ENCODE measurements around the gene CBLB.
"Not testable (repeated sequence)": the region's sequence is repeated elsewhere in the genome, so short reads cannot be mapped to it uniquely, and the experiment has no call there.

The CBLB gene

DNA sequence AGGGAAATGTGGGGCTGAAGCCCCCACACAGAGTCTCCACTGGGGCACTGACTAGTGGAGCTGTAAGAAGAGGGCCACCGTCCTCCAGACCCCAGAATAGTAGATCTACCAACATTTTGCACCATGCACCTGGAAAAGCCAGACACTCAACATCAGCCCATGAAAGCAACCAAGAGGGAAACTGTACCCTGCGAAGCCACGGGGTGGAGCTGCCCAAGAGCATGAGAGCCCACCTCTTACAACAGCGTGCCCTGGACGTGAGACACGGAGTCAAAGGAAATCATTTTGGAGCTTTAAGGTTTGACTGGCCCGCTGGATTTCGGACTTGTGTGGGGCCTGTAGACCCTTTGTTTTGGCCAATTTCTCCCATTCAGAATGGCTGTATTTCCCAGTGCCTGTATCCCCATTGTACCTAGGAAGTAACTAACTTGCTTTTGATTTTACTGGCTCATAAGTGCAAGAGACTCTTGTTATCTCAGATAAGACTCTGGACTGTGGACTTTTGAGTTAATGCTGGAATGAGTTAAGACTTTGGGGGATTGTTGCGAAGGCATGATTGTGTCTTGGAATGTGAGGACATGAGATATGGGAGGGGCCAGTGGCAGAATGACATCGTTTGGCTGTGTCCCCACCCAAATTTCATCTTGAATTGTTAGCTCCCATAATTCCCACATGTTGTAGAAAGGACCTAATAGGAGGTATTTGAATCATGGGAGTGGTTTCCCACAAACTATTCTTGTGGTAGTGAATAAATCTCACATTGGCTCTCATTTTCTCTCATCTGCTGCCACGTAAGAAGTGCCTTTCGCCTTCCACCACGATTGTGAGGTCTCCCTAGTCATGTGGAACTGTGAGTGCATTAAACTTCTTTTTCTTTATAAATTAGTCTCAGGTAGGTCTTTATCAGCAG is 105.8 kb downstream of the CBLB start:
- no peak overlapping the region for H2AFZ ChIP-seq (ENCODE audit: low read length, unreplicated experiment)
- peaks cover 63% of the 10 kb centered on the region for H3K36me3 ChIP-seq (ENCODE audit: insufficient read depth, low read length)
- H3K4me3 ChIP-seq (ENCODE audit: low read depth, low read length): no peak overlapping the region
- H3K27ac ChIP-seq (ENCODE audit: low read depth, low read length): no peak overlapping the region
- peaks cover 8% of the 10 kb centered on the region for H3K79me2 ChIP-seq (ENCODE audit: control insufficient read depth, insufficient read depth, low read length, unreplicated experiment)
- no peaks in the 10 kb centered on the region for H3K4me1 ChIP-seq (ENCODE audit: control insufficient read depth, insufficient read depth, low read length, unreplicated experiment)
- no peaks in the 10 kb centered on the region for H3K27me3 ChIP-seq (ENCODE audit: insufficient read depth, low read length)

DNA sequence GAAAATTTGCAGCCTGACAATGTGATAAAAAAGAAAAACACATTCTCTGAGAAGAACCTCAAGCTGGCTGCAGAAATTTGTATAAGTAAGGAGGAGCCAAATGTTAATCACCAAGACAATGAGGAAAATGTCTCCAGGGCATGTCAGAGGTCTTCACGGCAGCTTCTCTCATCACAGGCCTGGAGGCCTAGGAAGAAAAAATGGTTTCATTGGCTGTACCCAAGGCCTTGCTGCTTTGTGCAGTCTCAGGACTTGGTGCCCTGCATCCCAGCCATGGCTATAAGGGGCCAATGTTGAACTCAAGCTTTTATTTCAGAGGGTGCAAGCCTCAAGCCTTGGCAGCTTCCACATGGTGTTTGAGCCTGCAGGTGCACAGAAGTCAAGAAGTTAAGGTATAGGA is 106.6 kb downstream of the CBLB start:
- not testable (repeated sequence) for H3K4me3 ChIP-seq (ENCODE audit: low read depth, low read length); H3K4me1 ChIP-seq (ENCODE audit: control insufficient read depth, insufficient read depth, low read length, unreplicated experiment); H3K79me2 ChIP-seq (ENCODE audit: control insufficient read depth, insufficient read depth, low read length, unreplicated experiment); H3K27ac ChIP-seq (ENCODE audit: low read depth, low read length); H2AFZ ChIP-seq (ENCODE audit: low read length, unreplicated experiment); H3K27me3 ChIP-seq (ENCODE audit: insufficient read depth, low read length)
- H3K36me3 ChIP-seq (ENCODE audit: insufficient read depth, low read length): peaks cover 66% of the 10 kb centered on the region

DNA sequence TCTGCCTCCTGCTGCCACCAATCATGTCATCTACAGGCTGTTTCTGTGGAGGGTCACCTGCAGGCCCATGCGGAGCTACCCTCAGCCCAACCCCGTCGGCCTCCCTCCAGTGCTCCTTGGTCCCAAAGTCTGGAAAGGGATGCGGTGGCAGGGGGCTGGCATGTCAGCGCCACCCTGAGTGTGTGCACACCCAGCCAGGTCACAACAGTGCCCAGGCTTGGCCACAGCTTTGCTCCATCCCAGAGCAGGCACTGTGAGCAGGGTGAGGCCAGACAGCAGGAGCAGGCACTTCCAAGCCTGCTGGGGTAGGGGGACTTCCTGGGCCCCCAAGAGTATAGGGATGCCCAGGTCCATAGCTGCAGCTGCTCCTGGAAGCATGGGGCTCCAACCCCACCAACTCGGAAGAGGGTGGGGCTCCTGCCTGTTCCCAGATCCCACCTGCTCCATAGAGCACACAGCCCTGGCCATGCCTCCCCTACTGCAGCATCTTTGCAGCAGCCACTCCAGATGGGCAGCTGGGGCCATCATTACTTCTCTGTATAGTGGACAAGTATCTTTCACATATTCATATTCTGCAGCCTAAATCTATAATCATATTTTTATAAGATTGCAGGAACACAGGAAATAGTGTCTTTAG is 109.3 kb downstream of the CBLB start:
- Histone ChIP-seq H3K79me2 (ENCODE audit: control insufficient read depth, insufficient read depth, low read length, unreplicated experiment) (no peaks in the 10 kb centered on the region), H3K4me1 (ENCODE audit: control insufficient read depth, insufficient read depth, low read length, unreplicated experiment) (no peaks in the 10 kb centered on the region), H3K4me3 (ENCODE audit: low read depth, low read length) (no peak overlapping the region), H3K27me3 (ENCODE audit: insufficient read depth, low read length) (no peaks in the 10 kb centered on the region), H3K27ac (ENCODE audit: low read depth, low read length) (no peak overlapping the region), H2AFZ (ENCODE audit: low read length, unreplicated experiment) (no peak overlapping the region), H3K36me3 (ENCODE audit: insufficient read depth, low read length) (peaks cover 54% of the 10 kb centered on the region)

DNA sequence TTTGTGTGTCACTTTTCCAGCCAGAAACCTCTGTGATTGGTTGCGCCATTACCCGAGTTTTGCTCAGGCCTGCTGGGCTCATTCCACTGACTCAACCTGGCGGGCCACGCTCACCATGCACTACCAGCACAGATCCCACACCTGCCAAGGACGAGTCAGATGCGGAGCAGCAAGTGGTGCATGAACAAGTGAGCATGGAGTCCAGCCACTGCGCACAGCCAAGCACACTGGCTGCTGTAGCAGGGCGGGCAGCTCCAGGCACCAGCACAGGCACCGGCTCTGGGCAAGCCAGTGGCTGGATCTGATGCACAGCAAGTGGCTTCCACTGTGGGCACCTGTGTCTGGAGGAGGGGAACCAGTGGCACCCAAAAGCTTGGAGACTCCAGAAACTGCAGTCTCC is 110.4 kb downstream of the CBLB start:
- Histone ChIP-seq H3K36me3 (ENCODE audit: insufficient read depth, low read length) (peaks cover 44% of the 10 kb centered on the region), H3K27ac (ENCODE audit: low read depth, low read length) (no peak overlapping the region), H2AFZ (ENCODE audit: low read length, unreplicated experiment) (no peak overlapping the region), H3K79me2 (ENCODE audit: control insufficient read depth, insufficient read depth, low read length, unreplicated experiment) (no peaks in the 10 kb centered on the region), H3K4me1 (ENCODE audit: control insufficient read depth, insufficient read depth, low read length, unreplicated experiment) (peaks cover 3% of the 10 kb centered on the region), H3K4me3 (ENCODE audit: low read depth, low read length) (no peak overlapping the region), H3K27me3 (ENCODE audit: insufficient read depth, low read length) (no peaks in the 10 kb centered on the region)

DNA sequence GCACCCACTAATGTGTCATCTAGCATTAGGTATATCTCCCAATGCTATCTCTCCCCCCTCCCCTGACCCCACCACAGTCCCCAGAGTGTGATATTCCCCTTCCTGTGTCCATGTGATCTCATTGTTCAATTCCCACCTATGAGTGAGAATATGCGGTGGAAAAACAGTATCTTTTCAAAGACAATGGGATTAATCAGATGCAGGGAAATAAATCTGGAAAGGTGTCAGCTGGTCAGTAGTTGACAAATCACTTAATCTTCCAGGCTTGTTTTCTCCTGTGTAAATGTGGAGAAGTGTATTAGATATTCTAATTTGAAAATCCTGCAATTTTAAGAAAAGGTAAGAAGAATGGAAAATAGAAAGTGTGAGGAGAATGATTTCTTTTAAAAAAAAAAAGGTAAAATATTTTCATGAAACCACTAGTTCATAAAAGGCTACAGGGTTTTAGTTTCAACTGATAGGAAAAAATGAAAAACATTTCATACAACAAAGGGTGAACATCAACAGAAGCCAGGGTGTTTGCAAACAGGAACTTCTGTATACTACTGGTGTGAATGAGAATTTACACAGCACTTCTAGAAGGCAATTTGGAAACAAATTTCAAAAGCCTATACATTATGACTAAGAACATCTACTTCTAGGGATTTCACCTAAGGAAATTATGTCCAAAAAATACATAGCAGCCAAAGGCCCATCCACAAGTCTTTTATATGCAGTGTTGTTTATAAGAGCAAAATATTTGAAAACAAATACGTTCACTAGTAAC is 113.5 kb downstream of the CBLB start:
- H3K79me2 ChIP-seq (ENCODE audit: control insufficient read depth, insufficient read depth, low read length, unreplicated experiment): no peaks in the 10 kb centered on the region

DNA sequence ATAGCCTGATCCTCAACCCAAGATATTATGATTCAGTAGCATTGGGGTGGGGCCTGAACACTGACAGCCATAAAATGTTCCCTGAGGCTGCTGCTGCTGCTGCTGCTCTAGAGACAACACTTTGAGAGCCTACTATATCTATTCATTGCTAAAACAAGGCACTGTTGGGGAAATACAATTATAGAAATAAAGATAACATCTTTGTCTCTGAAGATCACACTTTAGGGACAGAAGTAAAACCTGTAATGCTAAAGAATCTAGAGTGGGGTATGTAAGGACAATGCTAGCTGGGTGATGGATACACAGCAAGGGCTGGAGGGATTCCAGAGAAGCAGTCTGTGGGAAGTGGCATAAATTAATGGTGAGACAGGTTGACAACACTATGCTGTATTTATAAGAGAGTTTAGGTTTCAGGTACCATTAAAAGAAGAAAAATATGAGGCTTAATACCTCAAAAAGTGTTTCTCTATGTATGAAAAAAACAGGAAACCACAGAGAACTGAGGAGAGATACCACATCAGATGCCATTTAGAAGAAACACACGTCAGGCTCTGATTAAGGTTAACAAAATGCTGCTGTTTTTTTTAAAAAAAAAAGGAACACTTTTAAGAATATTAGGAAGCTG is 115.9 kb downstream of the CBLB start:
- Histone ChIP-seq H3K27ac (ENCODE audit: low read depth, low read length) (peak overlapping the region; percentile 19), H2AFZ (ENCODE audit: low read length, unreplicated experiment) (no peak overlapping the region)

More for the DNA sequence above, 113.5 kb downstream of the CBLB start:
- Histone ChIP-seq H2AFZ (ENCODE audit: low read length, unreplicated experiment) (no peak overlapping the region), H3K36me3 (ENCODE audit: insufficient read depth, low read length) (peaks cover 21% of the 10 kb centered on the region; the same call in 1 of the 2 replicates), H3K27me3 (ENCODE audit: insufficient read depth, low read length) (no peaks in the 10 kb centered on the region), H3K4me3 (ENCODE audit: low read depth, low read length) (no peak overlapping the region), H3K27ac (ENCODE audit: low read depth, low read length) (no peak overlapping the region), H3K4me1 (ENCODE audit: control insufficient read depth, insufficient read depth, low read length, unreplicated experiment) (peaks cover 8% of the 10 kb centered on the region)

DNA sequence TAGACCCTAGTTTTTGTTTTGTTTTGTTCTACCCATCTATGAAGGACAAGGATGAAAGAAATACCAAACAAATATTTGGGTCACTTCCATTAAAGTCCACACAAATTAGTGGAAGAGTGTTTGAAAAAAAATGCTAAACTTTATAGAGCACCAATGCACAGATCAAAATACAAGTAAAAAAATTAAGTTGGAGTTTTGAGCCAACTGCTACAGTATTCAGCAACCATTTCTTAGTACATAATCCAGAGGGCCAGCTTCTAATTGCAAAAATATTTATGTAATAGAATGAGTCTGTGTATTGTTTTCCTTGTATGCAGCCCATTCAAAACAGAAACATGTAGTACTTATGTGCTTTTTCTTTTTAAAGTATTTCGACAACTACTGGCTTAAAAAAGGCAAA is 121.1 kb downstream of the CBLB start:
- Histone ChIP-seq H3K27me3 (ENCODE audit: insufficient read depth, low read length) (no peaks in the 10 kb centered on the region), H3K4me3 (ENCODE audit: low read depth, low read length) (no peak overlapping the region), H3K36me3 (ENCODE audit: insufficient read depth, low read length) (peaks cover 19% of the 10 kb centered on the region), H2AFZ (ENCODE audit: low read length, unreplicated experiment) (no peak overlapping the region), H3K27ac (ENCODE audit: low read depth, low read length) (peak overlapping the region; percentile 41), H3K79me2 (ENCODE audit: control insufficient read depth, insufficient read depth, low read length, unreplicated experiment) (no peaks in the 10 kb centered on the region), H3K4me1 (ENCODE audit: control insufficient read depth, insufficient read depth, low read length, unreplicated experiment) (peaks cover 22% of the 10 kb centered on the region)

More for the DNA sequence above, 115.9 kb downstream of the CBLB start:
- no peaks in the 10 kb centered on the region for H3K27me3 ChIP-seq (ENCODE audit: insufficient read depth, low read length)
- H3K36me3 ChIP-seq (ENCODE audit: insufficient read depth, low read length): 0 out of 2 replicates have a peak, but pooled peaks cover 7% of the 10 kb centered on the region
- no peak overlapping the region for H3K4me3 ChIP-seq (ENCODE audit: low read depth, low read length)
- H3K79me2 ChIP-seq (ENCODE audit: control insufficient read depth, insufficient read depth, low read length, unreplicated experiment): no peaks in the 10 kb centered on the region
- peaks cover 14% of the 10 kb centered on the region for H3K4me1 ChIP-seq (ENCODE audit: control insufficient read depth, insufficient read depth, low read length, unreplicated experiment)

DNA sequence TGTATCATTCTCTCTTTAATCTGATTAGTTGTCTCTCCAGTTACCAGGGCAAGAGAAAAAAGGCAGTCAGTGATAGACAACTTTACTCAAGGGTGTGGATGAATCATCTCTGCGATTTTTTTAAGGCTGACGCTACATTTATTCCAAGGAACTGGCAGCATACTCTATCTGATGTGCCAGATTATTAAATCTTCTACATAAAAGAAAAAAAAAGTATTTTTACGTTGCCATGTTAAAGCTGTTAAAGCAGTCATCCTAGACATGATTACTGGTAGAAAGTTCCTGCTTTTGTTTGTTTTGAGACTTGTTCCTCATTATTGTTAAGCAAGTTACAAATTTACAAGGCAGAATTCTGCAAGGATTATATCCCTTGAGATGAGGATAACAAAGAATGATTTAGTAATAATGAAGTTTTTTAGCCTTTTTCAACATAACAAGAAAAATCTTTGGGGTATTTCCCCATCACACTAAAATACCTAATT is 121.7 kb downstream of the CBLB start:
- Histone ChIP-seq H3K36me3 (ENCODE audit: insufficient read depth, low read length) (peaks cover 19% of the 10 kb centered on the region), H2AFZ (ENCODE audit: low read length, unreplicated experiment) (no peak overlapping the region)

DNA sequence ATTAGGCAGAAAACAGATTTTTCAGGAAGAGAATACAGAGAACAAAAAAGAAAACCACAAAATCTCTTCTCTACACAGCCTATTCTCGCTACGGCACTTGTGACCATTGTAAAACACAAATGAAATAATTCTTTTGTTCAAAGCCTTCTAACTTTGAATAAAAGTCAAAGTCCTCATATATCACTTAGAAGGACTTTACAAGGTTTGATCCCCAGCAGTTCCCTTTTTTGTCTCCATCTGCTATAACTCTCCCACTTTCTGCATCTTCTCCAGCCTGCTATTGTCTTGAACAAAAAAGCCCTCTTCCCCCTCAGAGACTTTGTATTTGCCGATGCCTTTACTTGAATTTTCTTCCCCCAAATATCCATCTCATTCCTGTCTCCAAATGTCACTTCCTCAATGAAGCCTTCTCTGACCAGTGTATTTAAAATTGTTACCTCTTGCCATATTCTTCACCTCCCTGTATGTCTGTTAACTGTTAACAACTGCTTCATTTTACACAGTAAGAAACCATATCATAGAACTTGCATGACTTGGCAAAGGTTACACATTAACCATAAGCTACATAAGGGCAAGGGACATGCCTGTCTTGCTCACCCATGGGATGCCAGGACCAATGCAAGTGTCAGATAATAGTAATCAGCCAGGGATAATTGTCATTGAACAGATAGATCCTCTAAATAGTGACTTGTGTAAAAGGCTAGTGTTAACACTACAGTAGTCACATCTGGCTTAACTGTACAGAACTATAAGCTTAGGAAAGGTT is 122.4 kb downstream of the CBLB start:
- Histone ChIP-seq H3K4me1 (ENCODE audit: control insufficient read depth, insufficient read depth, low read length, unreplicated experiment) (peaks cover 21% of the 10 kb centered on the region), H3K27me3 (ENCODE audit: insufficient read depth, low read length) (no peaks in the 10 kb centered on the region), H3K27ac (ENCODE audit: low read depth, low read length) (peak overlapping the region; percentile 61), H3K4me3 (ENCODE audit: low read depth, low read length) (no peak overlapping the region), H3K36me3 (ENCODE audit: insufficient read depth, low read length) (peaks cover 19% of the 10 kb centered on the region), H2AFZ (ENCODE audit: low read length, unreplicated experiment) (no peak overlapping the region), H3K79me2 (ENCODE audit: control insufficient read depth, insufficient read depth, low read length, unreplicated experiment) (no peaks in the 10 kb centered on the region)

More for the DNA sequence above, 121.7 kb downstream of the CBLB start:
- Histone ChIP-seq H3K27ac (ENCODE audit: low read depth, low read length) (peak overlapping the region; percentile 61), H3K79me2 (ENCODE audit: control insufficient read depth, insufficient read depth, low read length, unreplicated experiment) (no peaks in the 10 kb centered on the region), H3K4me1 (ENCODE audit: control insufficient read depth, insufficient read depth, low read length, unreplicated experiment) (peaks cover 21% of the 10 kb centered on the region), H3K27me3 (ENCODE audit: insufficient read depth, low read length) (no peaks in the 10 kb centered on the region), H3K4me3 (ENCODE audit: low read depth, low read length) (no peak overlapping the region)
